AG09319 (cell line): ENCODE results near the gene TMED10.

Experiments used
- DNase-seq: peaks from one replicate; pipeline ENCODE4 v3.0.0-alpha.2; 2010; ENCODE audit warnings: low read depth; ENCODE audit errors: extremely low read depth
- TF ChIP-seq, protein P1 (sequence below): IDR thresholded peaks from 2 replicates; pipeline ENCODE4 v1.5.1; 2011; ENCODE audit warnings: low read depth, mild to moderate bottlenecking, inconsistent platforms, low read length, moderate library complexity

Gene TMED10

DNA sequence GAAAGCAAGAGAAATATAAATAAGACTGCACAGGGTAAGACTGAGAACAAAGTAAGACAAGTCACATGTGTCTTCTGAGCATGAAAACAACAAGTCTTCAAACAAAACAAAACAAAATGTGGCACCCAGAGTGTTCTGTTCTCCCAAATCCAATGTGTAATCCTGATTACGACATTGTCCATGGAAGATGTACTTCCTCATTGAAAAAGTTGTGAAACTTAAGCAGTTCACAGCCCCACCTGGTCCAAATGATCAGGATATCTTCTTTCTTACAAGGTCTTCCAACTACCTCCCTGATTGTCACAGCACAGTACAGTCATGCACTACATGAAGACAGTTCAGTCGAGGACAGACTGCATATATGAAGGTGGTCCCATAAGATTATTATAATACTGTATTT is 26.3 kb downstream of the TMED10 start:
- TF ChIP-seq, protein P1, sequence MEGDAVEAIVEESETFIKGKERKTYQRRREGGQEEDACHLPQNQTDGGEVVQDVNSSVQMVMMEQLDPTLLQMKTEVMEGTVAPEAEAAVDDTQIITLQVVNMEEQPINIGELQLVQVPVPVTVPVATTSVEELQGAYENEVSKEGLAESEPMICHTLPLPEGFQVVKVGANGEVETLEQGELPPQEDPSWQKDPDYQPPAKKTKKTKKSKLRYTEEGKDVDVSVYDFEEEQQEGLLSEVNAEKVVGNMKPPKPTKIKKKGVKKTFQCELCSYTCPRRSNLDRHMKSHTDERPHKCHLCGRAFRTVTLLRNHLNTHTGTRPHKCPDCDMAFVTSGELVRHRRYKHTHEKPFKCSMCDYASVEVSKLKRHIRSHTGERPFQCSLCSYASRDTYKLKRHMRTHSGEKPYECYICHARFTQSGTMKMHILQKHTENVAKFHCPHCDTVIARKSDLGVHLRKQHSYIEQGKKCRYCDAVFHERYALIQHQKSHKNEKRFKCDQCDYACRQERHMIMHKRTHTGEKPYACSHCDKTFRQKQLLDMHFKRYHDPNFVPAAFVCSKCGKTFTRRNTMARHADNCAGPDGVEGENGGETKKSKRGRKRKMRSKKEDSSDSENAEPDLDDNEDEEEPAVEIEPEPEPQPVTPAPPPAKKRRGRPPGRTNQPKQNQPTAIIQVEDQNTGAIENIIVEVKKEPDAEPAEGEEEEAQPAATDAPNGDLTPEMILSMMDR, result no peak
- DNase-seq, result no peak

GRCh38 chr14:75147423-75148071 is 28.9 kb downstream of the TMED10 start:
- DNase-seq, result peak; percentile 47
- TF ChIP-seq, protein P1, result peak; percentile 62

GRCh38 chr14:75144944-75145343 is 31.5 kb downstream of the TMED10 start:
- TF ChIP-seq, protein P1, result no peak

DNA sequence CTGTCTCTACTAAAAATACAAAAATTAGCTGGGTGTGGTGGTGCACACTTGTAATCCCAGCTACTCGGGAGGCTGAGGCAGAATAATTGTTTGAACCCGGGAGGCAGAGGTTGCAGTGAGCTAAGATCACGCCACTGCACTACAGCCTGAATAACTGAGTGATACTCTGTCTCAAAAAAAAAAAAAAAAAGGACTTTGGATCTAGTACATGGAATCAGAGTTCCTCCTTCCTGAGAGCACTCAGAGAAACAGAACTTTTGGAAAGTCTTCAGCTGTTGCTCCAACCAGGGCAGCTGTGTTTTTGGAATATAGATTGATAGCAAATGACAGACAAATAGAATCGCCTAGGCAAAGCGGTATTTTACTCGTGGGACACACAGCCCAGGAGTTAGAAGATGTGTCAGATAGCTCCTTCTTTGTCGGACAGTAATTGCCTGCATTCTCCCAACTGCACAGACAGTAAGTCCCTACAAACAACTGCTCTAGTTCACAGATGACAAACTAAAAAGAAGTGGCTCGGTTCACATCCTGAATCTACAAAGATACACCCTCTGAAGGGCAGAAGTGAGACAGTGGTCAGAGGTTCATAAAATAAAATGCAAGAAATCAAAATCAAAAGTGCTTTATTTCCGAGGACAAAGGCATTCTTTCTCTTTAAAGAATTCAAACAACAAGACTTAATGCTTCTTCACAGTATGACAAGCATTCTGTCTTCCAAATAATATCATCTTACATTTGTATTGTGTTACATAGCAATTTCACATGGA is 32.5 kb downstream of the TMED10 start:
- DNase-seq, result no peak
- TF ChIP-seq, protein P1, result no peak

More at GRCh38 chr14:75144944-75145343, 31.5 kb downstream of the TMED10 start:
- DNase-seq, result no peak

DNA sequence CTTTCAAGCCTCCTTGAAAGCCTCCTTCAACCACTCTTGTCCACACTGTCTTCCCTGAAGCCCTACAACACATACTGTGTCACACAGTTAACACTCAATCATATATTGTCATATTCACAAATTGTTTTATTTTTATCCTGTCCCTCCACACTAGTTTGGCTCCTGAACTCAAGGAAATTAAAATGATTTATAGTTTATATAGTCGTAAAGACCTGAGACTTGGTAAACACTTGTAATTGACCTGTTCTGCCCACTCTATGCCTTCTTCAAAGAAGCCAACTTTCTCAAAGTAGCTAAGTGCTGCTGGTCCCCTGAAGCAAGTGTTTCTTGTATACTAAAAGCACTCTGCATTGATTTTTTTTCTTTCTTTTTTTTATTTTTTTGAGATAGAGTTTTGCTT is 33.9 kb downstream of the TMED10 start:
- TF ChIP-seq, protein P1, result no peak
- DNase-seq, result no peak

- TF ChIP-seq, protein P1, result peak; percentile 37
- no peak for DNase-seq
Observed at GRCh38 chr14:75141967-75142366, 34.4 kb downstream of the TMED10 start.

DNA sequence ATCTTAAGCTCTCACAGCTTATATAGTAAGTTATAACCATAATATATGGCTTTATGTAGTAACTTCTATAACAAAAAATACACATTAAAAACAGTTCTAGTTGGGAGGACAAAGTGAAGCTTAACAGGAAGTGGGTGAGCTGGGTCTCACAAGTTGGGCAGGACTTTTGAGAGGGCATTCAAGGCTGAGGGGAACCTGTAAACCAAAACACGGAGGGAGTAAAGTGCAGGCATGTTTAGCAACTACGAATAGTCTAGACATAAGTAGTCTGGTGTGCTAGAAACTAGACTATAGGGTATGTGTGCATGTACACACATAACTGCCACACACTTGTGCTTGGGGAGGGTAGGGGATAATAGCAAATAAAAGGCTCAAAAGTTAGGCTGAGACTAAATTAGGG is 35.4 kb downstream of the TMED10 start:
- no peak for DNase-seq
- TF ChIP-seq, protein P1, result no peak
